Measurements from ENCODE around the gene SAMD11.
"Not testable (repeated sequence)": the region's sequence is repeated elsewhere in the genome, so short reads cannot be mapped to it uniquely, and the experiment has no call there.

SAMD11 gene

GRCh38 chr1:935751-936231, 12.1 kb downstream of the SAMD11 start:
- no peak for DNase-seq

- no peak for DNase-seq
These were observed 12.9 kb downstream of the SAMD11 start for GRCh38 chr1:936348-937264.

GRCh38 chr1:937521-937920, 13.8 kb downstream of the SAMD11 start:
- no peak for DNase-seq

- DNase-seq: no peak
These were observed 14.5 kb downstream of the SAMD11 start for GRCh38 chr1:938088-938683.

GRCh38 chr1:938711-939489, 15.2 kb downstream of the SAMD11 start:
- no peak for DNase-seq

- DNase-seq: no peak
These were observed 15.9 kb downstream of the SAMD11 start for GRCh38 chr1:939511-940106.

- DNase-seq: no peak
These were observed 16.6 kb downstream of the SAMD11 start for GRCh38 chr1:940107-941014.

- DNase-seq: no peak
These were observed 17.4 kb downstream of the SAMD11 start for GRCh38 chr1:941015-941587.

DNA sequence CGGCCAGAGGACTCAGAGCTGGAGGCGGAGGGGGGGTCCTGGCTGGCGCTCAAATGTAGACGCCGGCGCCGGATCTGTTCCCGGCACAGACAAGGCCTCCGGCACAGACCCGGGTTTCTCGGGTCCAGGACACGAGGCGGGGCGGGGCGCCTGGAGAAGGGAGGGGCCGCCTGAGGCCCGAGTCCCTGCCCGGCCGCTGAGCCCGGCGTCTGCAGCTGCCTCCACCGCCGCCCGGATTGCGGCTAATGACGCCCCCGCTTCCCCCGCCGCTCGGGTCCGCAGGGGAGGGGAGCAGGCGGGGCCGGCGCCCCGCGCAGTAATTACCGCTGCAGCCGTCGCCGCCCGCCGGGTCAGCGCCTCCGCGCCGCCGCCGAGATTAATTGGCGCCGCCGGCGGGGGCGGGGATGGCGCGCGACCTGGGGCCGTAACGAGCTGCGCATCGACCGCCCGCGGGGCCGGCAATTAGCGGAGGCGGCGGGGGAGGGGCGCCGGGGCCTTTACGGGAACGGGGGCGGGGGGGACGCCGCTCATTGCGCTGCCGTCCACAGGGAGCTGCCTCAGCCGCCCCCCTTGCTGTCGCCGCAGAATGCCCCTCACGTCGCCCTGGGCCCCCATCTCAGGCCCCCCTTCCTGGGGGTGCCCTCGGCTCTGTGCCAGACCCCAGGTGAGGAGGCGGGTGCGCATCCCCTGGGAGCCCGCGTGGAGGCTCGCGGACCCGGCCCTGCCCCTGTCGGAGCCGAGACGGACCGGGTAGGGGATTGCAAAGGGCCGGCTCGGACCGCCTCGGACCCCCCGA, 18.1 kb downstream of the SAMD11 start:
- DNase-seq: no peak

DNA sequence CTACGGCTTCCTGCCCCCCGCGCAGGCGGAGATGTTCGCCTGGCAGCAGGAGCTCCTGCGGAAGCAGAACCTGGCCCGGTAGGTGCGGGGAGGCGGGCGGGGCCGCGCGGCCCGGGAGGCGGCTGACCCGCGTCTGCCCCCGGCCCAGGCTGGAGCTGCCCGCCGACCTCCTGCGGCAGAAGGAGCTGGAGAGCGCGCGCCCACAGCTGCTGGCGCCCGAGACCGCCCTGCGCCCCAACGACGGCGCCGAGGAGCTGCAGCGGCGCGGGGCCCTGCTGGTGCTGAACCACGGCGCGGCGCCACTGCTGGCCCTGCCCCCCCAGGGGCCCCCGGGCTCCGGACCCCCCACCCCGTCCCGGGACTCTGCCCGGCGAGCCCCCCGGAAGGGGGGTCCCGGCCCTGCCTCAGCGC, 18.7 kb downstream of the SAMD11 start:
- no peak for DNase-seq

DNA sequence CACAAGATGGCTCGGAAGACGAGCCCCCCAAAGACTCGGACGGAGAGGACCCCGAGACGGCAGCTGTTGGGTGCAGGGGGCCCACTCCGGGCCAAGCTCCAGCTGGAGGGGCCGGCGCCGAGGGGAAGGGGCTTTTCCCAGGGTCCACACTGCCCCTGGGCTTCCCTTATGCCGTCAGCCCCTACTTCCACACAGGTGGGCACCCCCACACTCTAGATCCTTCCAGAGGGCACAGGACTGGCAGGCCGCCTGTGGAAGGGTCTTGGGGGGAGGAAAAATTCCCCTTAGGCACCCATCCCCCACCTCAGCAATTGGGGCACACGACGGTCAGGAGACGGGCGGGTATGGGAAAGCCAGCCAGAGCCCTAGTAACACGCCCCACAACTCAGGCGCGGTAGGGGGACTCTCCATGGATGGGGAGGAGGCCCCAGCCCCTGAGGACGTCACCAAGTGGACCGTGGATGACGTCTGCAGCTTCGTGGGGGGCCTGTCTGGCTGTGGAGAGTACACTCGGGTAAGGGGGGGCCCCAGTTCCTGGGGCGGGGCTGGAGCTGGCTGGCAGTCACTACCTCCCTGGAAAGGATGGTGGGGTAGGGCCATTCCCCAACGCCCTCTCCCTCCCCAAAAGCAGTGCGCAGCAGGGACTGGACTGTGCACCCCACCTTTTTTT, 19.3 kb downstream of the SAMD11 start:
- DNase-seq: no peak

- DNase-seq: no peak
These were observed 20.0 kb downstream of the SAMD11 start for GRCh38 chr1:943545-944340.

DNA sequence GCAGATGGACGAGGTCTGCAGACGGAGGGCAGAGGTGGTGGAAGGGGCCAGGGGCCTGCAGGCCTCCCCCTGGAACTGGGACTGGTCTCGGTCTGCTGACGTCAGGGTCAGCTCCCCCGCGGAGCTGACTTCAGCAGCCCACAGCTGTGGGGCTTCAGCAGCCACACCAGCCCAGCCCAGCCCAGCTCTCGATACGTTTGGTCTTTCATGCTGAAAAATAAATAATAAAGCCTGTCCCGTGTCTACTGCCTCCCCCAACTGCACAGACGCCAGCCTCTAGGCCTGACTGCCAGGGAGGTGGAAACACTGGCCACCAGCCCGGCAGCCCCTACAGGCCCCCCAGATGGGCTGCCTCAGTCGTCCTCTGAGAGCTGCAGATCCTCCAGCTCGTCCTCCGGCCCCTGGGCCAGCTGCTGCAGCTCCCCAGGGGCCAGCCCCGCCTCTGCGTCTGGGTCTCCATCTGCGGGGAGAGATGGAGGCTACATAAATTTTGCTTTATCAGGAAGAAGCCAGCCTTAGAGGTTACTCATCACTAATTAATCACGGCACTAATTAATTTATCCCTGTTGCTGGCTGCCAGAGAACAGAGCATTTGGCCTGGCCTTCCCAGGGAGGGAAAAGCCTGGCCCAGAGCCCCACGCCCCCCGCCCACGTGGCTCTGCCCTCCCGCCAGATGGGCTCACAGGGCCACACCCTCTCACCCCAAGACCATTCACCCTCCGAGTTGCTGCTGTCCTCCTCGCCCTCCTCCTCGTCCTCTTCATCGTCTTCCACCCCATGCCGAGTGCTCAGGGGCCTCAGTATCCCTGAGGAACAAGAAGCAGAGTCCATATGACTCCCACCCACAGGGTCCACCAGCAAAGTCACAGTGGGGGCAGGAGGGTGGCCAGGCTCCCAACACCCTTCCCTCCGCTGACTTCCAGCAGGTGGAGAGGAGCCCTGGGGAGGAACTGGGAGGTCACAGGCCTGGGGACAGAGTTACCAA, 20.9 kb downstream of the SAMD11 start:
- no peak for DNase-seq

GRCh38 chr1:945688-946556, 22.2 kb downstream of the SAMD11 start:
- DNase-seq: no peak

DNA sequence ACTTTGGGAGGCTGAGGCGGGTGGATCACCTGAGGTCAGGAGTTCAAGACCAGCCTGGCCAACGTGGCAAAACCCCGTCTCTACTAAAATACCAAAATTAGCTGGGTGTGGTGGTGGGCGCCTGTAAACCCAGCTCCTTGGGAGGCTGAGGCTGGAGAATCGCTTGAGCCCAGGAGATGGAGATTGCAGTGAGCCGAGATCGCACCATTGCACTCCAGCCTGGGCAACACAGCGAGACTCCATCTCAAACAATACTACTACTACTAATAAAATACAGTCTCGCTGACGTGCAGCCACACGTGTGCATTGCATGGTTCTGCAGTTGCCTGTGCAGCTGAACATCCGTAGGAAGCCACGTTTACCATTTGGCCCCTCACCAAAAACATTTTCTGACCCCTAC, 23.1 kb downstream of the SAMD11 start:
- not testable (repeated sequence) for DNase-seq

DNA sequence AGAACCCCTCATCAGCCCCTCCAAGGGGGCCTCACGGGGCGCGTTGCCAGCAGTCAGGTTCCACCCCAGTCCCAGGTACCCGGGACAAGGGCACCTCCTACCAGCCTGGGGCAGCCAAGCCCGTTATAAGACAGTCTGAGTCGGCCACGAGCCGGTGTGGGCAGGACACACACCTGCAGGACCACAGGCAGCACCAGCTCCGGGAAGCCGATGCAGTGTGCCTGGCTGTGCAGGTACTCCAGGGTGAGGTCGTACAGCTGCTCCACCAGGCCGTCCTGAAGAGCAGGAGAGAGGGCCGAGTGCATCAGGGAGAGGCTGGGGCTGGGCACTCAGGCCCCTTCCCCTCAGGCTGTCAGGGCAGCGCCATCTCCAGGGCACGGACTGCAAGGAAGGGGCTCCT, 24.2 kb downstream of the SAMD11 start:
- no peak for DNase-seq

- no peak for DNase-seq
These were observed 26.5 kb downstream of the SAMD11 start for GRCh38 chr1:950268-950667.

All from activated CD4-positive, alpha-beta T cell treated with anti-CD3 and anti-CD28 coated beads for 1 hour (primary cell).